ENCODE data around the gene ARHGAP12.
A peak's percentile ranks its signal among the peaks of the same experiment; 100 is the strongest.
"Not testable (repeated sequence)": the region's sequence is repeated elsewhere in the genome, so short reads cannot be mapped to it uniquely, and the experiment has no call there.

The ARHGAP12 gene

DNA sequence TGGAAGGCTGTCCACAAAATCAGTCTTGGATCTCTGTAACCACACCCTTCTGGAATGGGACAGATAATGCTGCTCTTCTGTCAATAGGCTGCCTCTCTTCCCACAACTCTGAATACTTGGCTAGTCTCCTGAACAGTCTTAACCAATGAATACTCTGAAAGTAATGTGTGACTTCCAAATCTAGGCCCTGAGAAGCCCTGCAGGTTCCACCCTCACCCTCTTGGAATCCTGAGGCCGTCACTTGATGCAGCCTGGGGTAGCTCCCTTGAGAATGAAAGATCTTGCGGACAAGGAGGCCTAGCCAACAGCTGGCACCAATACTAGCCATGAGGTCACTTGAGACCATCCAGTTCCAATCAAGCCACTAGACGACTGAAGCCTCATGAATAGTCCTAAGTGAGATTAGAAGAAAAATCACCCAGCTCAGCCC, 109.2 kb downstream of the ARHGAP12 start:
- DNase-seq: no peak

DNA sequence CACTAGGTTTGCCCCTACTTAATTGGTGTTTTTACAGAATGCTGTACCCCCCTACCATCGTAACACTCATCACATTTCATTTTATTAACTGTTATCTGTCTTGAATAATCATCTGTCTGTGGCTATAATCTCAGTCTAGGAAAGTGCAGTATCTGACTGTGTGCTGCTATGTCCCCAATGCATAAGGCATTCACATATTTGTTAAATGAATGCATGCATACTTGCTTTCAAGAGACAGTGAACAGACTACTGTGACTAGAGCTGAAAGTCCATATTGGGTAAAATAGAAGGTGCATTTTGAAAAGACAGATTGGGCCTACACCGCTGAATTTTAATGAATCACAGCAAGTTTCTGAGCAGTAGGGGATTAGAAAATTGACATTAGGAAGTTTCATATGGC, 112.3 kb downstream of the ARHGAP12 start:
- no peak for DNase-seq

DNA sequence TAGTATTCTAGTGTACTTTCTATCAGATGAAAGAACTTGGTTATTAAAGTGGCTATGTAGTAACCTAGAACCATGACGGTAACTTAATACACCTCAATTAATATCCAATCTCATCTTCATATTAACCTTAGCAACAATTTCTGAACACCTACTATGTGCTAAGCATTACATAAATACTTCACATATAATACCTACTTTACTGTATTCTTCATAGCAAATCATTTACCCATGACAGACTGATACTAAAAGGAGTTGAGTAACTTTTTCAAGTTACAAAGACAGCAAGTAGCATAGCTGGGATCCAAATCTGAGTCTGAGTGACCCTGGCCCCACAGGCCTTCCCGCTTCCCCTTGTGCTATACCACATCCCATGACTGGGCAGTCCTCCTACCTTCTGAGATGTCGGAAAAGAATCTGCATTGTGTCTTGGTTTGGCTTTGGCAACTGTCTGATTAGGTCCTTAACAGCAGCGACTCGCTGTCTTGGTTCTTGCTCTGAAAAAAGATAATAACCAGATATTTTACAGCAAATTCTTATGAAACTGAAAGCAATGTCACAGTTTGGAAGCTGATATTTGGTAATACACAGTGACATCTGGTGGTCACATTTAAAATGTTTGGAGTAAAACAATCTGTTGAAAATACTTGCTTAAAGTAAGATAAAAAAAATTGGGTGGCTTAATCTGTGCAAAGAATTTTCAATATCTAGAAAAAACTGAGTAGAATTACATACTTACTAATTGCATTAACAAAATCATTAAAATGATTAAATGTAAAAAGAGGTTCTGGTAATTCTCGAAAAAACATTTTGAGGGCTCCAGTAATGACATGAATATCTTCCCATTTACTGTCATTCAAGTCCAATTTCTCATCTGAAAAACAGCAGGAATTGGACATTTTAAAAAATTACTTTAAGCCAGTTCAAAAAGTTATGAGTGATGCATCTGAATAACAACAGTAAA, 120.1 kb downstream of the ARHGAP12 start:
- no peak for DNase-seq

DNA sequence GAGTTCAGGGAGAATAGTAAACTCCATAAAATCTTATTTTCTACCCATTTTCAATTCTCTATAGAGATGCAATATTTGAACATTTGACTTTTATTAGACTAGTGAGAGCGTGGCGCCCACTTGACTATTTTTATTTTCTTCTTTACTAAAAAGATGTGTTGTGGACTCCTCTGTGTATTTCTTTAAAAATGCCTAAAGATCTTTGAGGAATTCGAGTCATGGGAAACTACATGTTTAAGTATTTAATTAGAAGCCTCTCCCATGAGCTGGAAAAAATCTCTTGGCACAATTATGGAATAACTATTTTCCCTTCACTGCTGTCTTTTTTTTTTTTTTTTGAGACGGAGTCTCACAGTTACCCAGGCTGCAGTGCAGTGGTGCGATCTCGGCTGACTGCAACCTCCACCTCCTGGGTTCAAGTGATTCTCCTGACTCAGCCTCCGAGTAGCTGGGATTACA, 124.2 kb downstream of the ARHGAP12 start:
- no peak for DNase-seq

DNA sequence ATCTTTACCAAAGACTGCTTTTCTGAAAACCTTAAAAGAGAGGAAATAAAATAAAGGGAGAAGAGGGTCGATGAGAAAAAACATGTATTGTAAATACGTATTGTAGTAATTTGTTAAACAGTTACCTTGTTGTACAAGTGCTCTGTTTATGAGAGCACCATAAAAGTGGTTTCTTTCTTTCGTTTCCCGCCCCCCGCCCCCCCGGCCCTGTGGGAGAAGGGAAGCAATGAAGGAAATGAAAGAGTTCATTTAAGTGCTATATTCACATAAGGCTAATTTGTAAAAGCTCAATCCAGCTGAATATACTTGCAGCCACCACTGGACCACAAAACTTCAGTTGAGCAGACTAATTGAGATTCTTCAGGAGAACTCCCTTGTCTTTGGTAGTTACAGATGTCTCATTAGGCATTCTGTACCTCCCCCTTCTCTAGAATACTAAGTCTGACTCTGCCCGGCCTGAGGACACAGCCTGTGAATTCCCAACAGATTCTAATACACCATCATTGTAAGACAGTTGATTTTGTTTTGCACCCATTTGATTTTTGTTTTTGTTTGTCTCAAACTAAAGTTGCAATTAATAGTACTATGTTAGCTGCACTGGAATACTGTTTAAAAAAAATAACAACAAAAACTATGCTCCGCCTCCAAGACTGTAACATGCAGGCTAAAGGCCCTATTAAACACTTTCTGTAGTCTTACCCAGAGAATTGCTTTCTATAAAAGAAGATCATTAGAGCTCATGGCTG, 124.9 kb downstream of the ARHGAP12 start:
- no peak for DNase-seq

DNA sequence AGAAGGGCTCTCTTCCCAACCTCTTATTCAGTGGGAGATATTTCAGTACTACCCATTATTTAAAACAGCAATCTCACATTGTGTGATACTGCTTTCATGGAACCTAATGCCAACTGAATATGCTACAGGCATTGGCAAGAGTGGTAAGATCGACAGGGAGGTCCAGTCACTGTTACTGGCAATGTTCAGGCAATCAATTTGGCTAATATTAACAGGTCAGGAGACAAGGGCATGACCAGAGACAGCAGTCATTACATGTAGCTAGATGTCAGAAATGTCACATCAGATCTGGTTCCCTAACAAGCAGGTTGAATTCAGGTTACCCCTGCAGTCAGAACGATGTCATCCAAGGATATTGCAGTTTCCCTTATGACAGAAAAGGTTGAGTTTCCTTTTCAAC, 129.4 kb downstream of the ARHGAP12 start:
- no peak for DNase-seq

DNA sequence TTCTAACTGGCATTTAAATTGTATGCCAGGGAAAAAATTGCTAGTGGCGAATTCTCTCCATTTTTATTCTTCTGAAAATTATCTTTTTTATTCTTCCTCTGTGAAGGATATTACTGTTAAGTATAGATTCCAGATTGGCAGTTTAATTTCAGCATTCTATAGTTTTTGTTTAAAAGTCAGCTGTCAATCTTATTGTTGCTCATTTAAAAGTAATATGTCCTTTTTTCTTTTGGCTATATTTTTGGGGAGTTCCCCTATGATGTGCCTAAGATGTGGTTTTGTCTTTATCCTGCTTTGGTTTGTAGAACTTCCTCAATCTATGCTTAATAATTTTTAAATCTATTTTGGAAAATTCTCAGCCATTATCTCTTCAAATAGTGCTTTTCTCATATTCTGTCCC, 135.9 kb downstream of the ARHGAP12 start:
- no peak for DNase-seq

DNA sequence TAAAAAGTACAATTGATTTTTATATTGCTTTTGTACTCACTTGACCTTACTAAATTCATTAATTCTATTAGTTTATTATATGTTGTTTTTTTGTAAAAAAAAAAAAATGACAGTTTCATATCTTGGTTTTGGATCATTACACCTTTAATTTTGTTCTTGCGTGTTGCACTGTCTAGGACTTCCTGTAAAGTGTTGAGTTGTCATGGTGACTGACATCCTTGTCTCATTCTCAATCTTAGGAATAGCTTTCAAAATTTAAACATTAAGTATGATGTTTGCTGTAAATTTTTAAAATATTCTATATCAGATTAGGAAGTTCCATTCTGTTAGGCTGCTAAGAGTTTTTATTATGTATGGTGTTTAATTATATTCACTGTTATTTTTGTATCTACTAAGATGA, 139.1 kb downstream of the ARHGAP12 start:
- DNase-seq: no peak

DNA sequence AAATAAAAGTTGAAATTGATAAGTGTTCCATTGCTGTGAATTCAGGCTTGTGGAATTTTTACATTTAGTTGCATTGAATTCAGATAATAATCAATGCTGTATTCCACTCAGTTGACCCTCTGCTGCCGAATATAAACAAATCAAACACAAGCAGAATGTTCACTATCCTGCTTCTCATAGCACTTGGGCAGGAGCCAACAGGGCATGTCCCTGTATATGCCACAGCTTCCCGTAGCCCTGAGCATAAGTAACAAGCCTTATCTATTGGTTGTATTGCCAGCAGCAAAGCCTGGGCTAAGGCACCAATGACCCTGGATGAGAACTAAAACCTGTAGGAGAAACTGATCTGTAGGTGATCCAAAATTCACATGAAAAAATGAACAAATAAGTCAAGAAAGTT, 145.9 kb downstream of the ARHGAP12 start:
- no peak for DNase-seq

DNA sequence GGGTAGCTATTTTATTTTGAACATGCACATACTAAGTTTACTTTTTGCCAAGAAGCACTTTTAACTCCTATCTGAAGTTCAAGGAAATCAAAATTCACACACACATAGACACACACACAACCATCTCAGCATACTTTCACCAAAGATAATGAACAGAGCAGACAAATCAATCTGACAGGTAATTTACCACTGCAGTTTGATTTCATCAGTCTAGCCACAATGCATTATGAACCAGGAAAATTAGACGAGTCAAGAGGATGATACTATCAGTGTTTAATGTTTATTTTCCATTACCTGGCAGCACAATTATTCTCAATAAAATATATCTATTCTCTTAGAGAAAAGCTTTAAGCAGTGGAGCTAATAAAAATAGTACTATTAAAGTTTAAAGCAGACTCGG, 147.9 kb downstream of the ARHGAP12 start:
- DNase-seq: no peak

DNA sequence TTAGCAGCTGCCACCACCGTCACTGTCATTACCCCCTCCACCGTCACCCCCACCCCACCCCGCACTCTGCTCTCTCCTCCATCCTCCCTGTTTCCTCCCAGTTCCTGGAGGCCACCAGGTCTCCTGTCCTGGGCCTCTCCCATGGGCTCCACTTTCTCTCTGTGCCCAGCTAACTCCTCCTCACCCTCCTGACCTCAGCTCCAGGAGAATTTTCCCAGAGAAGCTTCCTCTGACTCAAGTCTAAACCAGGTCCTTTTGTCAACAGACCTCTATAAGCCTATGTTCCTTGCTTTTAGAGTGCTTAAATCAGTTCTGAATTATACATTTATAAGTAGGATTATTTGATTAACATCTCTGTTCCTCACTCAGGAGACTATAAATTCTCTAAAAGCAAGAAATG, 150.0 kb downstream of the ARHGAP12 start:
- DNase-seq: no peak

DNA sequence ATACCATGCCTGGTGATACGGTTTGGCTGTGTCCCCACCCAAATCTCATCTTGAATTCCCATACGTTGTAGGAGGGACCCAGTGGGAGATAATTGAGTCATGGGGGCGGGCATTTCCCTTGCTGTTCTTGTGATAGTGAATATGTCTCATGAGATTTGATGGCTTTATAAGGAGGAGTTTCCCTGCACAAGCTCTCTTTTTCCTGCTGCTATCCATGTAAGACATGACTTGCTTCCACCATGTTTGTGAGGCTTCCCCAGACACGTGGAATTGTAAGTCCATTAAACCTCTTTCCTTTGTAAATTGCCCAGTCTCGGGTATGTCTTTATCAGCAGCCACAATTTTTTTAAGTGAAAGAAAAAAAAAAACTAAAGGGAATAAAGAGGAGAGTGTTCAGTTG, 152.5 kb downstream of the ARHGAP12 start:
- no peak for DNase-seq

DNA sequence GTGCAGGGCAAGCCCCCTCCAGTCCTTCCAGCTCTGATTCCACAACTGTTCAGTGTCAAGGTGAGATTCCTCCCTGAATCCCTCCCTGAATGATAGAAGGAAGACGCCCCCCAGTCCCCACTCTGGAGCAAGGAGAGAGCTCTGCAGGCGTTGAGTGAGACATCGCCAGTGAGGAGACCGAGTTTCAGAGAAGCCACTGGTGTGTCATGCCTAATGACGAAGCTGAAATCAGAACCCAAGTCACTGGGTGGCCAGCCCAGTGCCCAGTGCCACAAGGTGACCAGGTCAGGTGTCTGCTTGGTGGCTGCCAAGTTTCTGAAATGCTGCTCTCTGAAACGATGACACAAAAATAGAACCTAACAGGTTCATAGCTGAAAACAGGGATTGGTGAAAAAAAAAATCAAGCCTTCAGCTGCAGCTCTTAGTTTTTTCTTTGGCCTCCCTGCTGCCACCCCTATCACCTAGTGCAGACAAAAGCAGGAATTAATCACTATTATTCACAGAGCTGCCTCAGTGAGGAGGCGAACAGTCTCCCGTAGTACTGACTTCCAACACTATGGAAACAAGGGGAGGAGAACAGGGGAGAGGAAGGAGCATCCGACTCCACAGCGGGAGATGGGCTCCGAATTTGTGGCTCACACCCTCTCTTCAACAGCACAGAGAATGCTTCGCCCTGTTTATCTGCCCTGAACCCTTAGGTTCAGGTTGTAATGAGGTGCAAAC, 153.5 kb downstream of the ARHGAP12 start:
- no peak for DNase-seq

DNA sequence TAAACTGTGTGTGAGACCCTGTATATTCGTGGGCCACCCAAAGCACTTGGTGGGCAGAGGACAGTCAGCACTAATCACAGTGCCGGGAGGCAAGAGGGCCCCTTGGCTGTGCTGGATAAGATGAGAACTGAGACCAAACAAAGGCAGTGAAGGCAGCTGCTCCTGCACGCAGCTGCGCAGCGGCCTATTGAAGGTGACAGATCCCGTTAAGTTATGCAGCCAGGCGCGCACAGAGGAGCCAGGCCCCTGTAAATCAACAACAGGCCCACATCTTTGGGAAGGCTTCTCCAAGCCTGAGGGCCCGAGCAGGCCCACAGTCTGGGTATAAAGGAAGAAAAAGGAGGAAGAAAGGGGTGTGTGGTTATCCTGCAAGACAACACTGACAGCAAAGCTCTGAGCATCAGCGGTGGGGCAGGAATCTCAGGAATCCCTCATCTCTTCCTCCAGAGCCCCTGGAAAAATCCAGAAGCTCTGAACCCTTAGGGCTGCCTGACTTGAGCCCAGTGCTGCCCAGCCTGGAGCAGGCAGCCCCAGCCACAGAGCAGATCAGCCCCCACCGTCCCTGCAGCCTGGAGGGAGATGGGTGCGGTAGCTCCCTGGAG, 154.2 kb downstream of the ARHGAP12 start:
- no peak for DNase-seq

DNA sequence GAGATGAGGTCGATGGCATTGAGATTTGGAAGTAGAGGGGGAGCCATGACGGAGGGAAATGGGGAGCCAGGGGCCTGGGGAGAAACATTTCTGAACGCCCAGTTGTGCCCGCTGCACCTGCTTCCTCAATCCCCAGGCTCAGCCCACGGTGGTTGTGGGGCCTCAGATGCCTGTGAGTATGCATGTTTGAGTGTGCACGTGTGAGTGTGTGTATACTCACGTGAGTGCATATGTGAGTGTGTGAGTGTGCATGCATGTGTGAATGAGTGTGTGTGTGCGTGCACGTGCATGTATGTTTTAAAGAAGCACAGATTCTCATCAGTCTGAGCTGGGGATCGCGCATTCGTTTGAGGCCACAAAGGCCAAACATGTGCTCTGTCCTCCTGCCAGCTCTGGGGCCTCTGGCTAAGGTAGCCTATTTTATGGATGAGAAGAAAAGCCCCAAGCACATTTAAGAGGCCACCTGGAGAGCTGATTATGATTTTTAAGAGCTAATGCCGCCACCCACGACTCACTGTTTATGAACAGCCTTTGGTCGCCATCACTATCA, 154.8 kb downstream of the ARHGAP12 start:
- no peak for DNase-seq

DNA sequence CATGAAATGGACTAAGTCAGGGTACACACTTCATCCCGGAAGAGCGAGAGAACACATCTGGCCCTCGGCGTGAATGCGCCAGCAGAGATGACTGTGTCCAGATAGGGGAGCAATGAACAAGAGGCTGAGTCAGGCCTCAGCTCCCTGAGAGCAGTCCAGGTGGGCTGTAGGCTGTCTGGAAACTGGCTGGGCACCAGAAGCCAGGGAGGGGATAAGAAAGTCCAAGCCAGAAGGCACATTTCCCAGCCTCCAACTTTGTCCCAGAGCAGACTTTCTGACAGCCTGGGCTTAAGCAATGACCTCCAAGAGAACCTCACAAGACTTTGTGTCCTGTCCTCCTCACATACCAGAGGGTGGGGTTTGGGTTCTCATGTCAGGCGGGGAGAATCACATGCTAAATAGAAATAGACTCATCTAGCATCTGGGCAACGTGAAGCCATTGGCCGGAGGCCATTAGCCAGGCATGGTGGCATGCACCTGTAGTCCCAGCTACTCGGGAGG, 157.2 kb downstream of the ARHGAP12 start:
- no peak for DNase-seq

DNA sequence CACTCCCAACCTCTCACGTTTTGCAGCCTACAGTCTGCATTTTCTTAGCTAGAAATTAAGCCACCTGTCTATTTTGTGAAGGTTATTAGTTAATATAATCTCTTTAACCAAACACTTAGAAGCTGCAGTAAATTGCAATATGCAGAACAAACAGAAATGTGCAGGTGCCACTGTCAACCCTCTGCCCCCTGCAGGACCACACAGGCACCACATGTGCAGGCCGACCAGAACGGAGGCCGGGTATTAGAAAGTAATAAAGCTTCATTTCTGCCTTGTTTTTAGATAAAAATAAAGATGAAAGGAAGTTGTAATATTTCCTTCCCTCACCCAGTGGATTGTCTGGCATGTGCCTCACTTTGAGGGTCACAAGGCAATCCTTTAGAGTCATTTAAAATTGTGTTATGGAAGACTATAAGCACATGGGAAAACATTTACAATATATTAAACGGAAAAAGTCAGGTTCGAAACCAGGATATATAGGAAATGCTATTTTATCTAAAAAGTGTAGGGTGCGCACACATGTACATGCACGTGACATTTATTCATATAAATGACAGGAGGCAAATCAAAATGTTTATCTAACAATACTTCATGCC, 158.2 kb downstream of the ARHGAP12 start:
- peak; percentile 47 for DNase-seq

DNA sequence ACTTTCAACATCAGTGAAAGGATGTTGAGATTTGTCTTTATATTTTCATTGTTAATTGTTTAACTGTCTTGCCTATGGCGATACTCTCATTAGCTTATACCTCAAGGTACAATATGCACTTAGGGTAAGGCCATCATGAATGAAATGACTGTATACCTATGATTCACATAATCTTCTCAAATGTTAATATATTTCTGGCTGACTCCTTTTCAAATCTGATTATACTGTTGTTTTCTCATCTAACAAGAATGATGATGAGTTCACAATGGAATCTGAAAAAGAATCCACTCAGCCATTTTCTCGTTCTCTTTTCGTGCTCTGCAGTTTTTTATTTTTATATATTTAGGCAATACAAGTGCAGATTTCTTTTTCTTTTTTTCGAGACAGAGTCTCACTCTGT, 159.1 kb downstream of the ARHGAP12 start:
- no peak for DNase-seq

DNA sequence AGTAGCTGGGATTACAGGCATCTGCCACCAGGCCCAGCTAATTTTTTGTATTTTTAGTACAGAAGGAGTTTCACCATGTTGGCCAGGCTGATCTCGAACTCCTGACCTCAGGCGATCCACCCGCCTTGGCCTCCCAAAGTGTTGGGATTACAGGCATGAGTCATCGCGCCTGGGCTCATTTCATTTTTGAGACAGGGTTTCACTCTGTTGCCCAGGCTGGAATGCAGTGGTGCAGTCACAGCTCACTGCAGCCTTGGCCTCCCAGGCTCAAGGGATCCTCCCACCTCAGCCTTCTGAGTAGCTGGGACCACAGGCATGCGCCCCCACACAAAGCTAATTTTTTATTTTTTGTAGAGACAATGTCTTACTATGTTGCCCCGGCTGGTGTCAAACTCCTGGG, 159.7 kb downstream of the ARHGAP12 start:
- DNase-seq: not testable (repeated sequence)

DNA sequence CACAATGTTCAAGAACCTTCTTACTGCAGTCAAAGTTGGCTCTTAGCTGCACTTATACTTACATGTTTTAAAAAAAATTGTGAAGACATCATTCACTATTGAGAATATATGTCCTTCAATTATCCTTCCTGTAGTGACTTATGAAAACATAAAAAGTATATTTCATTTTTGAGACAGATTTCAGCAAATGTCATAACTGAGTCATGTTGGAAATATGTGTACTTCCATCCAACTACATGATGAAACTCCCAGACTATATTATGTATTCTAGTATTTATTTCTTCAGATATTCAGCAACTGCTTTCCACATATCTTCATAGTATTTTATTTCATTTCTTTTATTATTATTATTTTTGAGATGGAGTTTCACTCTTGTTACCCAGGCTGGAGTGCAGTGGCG, 160.2 kb downstream of the ARHGAP12 start:
- no peak for DNase-seq

DNA sequence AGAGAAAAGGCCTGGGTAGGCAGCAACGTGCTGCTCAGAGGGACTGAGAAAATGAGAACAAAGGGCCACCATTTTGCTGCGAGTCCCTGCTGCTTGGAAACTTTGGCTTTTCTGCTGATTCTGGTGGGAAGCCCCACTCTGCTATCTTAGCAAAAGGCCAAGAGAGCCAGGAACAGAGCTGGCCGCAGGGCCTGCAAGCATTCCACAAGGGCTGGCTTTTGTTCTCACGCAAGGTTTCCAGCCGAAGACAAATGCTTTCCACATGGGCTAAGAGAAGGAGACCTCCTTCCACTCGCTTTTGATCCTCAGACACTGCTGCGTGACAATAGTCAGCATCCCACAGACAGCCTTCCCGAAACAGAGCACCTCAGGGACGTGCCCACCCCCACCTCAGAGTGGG, 163.1 kb downstream of the ARHGAP12 start:
- no peak for DNase-seq

DNA sequence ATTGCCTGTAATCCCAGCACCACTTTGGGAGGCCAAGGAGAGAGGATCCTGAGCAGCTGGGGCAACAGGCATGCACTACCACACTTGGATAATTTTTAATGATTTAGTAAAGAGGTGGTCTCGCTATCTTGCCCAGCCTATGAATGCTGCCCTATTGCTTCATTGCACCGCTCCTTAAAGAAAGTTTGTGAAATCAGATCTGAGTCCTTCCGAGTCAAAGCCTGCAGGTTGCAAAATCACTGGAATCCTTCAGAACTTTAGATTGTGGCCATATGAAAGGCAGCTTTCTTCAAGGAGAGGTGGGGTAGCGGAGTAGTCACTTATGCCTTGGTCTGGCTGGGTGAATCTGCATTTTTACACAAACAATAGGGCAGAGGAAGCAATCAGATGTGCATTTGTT, 166.3 kb downstream of the ARHGAP12 start:
- no peak for DNase-seq

All from effector CD4-positive, alpha-beta T cell (primary cell).